HG02885 (cell line): ENCODE measurements around the gene IFRD2.
"Not testable (repeated sequence)": the region's sequence is repeated elsewhere in the genome, so short reads cannot be mapped to it uniquely, and the experiment has no call there.

Source experiments
- ATAC-seq: cut with Tn5 transposase; IDR thresholded peaks from one replicate; pipeline ENCODE4 v1.9.1; 2021; ENCODE audit warnings: mild to moderate bottlenecking; ENCODE audit not compliant: unreplicated experiment, poor library complexity

IFRD2 gene

GRCh38 chr3:50256978-50257890 lies 35.0 kb downstream of the IFRD2 start:
- ATAC-seq = no peak

GRCh38 chr3:50255251-50255615 lies 37.0 kb downstream of the IFRD2 start:
- no peak for ATAC-seq

GRCh38 chr3:50254577-50255250 lies 37.5 kb downstream of the IFRD2 start:
- ATAC-seq = no peak

- ATAC-seq = no peak
These were observed 41.0 kb downstream of the IFRD2 start for GRCh38 chr3:50251220-50251619.

- no peak for ATAC-seq
These were observed 41.7 kb downstream of the IFRD2 start for GRCh38 chr3:50250514-50250913.

- no peak for ATAC-seq
These were observed 42.8 kb downstream of the IFRD2 start for GRCh38 chr3:50249457-50249856.

GRCh38 chr3:50248387-50248786 lies 43.8 kb downstream of the IFRD2 start:
- ATAC-seq = no peak

GRCh38 chr3:50246517-50246954 lies 45.7 kb downstream of the IFRD2 start:
- peak; percentile 72 for ATAC-seq

GRCh38 chr3:50245831-50246516 lies 46.3 kb downstream of the IFRD2 start:
- ATAC-seq = peak; percentile 64

GRCh38 chr3:50245251-50245745 lies 46.9 kb downstream of the IFRD2 start:
- no peak for ATAC-seq

GRCh38 chr3:50244813-50245212 lies 47.4 kb downstream of the IFRD2 start:
- ATAC-seq = not testable (repeated sequence)

- ATAC-seq = no peak
These were observed 48.7 kb downstream of the IFRD2 start for GRCh38 chr3:50243543-50243895.

- no peak for ATAC-seq
These were observed 49.2 kb downstream of the IFRD2 start for GRCh38 chr3:50242851-50243542.

- no peak for ATAC-seq
These were observed 49.9 kb downstream of the IFRD2 start for GRCh38 chr3:50242381-50242770.

- no peak for ATAC-seq
These were observed 50.4 kb downstream of the IFRD2 start for GRCh38 chr3:50241713-50242380.

GRCh38 chr3:50241163-50241562 lies 51.1 kb downstream of the IFRD2 start:
- no peak for ATAC-seq

- no peak for ATAC-seq
These were observed 52.6 kb downstream of the IFRD2 start for GRCh38 chr3:50239649-50240048.

- no peak for ATAC-seq
These were observed 53.6 kb downstream of the IFRD2 start for GRCh38 chr3:50238549-50239026.

- peak; percentile 33 for ATAC-seq
These were observed 54.3 kb downstream of the IFRD2 start for GRCh38 chr3:50237754-50238548.
